ENCODE data around the gene PLCB4.

PLCB4 gene

DNA sequence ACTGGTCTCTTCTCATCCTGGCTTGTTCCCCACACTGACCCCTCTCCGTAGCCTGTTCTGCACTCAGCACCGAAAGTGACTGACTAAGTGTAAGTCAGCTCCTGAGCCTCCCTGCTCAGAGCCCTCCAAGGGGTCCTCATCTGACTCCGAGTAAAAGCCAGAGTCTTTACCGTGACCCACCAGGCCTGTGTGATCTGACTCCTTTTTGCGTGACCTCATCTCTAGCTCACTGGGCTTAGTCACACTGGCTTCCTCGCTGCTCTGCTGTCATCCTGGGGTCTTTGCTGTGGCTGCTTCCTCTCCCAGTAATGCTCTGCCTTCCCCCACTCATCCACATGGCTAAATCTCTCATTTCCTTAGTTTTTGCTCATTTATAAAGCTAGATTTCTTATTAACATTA lies 116.6 kb downstream of the PLCB4 start:
- DNase-seq = peak; percentile 64

DNA sequence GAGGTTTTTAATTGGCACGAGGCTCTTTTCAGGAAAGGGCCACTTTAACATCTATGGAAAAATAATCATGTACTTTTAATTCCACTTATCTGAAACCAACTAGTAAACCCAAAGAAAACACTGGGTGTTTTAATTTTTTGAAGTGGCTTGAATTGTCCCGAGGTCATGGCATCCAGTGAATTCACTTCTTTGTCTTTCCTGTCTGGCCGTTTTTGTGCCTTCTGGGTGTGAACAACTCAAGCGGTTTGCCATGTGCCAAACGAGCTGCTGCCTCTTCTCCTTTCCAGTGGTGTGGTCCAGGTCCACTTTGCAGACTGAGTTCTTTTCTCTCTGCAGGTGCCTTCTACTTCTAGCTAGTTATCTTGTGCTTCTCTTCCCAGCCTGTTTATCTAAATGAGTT lies 117.5 kb downstream of the PLCB4 start:
- DNase-seq = no peak

DNA sequence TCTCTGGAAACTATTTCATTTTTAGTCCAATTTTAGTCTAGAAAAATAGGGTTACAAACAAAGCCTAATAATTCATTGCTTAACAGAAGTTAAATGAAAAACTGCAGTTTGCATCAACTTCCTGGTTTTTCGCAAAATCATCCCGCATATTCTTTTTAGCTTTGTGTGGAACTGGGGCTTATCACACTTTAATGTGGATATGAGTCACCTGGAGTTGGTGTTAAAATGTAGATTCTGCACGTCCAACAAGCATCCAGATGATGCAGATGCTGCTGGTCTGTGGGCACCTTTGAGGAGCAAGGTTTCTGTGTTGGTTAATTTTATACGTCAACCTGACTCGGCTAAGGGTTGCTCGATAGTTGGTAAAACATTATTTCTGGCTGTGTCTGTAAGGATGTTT lies 126.1 kb downstream of the PLCB4 start:
- DNase-seq = no peak

DNA sequence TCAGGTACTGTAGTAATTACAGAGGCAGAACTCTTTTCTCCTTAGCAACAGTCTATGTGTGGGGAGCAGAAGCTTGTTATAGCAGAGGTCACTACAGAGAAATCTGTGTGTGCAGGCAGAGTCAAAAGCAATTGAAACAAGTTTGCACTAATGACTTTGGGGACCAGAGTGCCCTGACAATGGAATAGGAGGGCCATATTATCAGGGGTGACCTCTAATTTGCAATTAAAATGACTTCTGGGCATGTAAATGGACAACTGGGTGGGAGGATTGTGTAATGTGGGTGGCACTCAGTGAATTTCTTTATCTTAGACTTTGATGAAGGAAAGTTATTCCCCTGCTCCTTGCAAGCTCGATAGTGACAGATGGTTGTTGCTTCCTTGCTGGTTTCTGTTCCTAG lies 127.2 kb downstream of the PLCB4 start:
- DNase-seq = no peak

DNA sequence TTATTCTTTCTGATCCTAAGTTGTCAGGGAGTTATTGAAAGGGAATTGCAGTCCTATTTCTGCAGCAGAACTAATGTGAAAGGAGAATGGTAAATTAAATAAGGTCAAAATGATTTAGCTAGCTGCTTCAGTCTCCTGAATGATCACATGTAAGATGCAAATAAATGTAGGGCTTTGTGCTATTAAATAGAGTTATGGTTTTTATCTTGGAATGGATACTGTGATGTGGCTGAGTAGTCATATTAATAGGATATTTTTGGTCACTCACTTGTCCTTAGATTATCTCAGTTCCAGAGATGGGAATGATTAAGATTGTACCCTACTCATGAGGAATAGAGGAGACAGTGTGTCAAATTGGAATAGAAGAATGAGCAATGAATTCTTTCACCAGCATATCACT lies 129.6 kb downstream of the PLCB4 start:
- DNase-seq = no peak

DNA sequence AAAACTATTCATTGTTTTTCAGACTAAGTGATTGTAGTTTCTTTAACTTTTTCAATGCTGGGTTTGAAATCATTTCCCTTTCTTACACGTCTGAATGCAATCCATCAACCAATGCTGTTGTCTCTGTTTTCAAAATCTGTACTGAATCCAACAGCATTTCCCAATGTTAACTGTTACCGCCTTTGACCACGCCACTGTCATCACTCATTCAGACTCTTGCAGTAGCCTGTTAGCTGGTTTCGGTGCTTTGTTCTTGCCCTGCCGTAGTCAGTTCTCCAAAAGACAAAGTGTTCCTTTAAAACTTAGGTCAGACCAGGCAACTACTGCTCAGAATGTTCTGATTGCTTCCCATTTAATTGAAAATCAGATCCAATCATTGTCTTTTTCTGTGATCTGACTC lies 131.3 kb downstream of the PLCB4 start:
- DNase-seq = peak; percentile 75

DNA sequence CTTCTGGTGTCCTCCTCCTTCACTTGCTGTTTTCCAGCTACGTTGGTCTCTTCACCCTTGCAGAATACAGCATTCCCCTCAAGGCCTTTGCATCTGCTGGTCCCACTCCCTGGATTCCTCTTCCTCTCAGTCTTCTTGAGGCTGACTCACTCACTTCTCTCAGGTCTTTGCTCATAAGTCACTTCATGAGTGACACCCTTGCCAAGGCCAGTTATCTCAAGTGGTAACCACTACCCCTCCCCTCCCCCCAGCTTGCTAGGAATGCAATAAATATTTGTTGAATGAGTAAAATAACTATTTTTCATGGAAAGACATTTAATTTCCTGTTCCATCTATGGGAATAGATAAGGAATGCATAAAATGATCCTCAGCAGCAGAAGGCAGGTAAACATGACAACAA lies 131.7 kb downstream of the PLCB4 start:
- peak; percentile 87 for DNase-seq

DNA sequence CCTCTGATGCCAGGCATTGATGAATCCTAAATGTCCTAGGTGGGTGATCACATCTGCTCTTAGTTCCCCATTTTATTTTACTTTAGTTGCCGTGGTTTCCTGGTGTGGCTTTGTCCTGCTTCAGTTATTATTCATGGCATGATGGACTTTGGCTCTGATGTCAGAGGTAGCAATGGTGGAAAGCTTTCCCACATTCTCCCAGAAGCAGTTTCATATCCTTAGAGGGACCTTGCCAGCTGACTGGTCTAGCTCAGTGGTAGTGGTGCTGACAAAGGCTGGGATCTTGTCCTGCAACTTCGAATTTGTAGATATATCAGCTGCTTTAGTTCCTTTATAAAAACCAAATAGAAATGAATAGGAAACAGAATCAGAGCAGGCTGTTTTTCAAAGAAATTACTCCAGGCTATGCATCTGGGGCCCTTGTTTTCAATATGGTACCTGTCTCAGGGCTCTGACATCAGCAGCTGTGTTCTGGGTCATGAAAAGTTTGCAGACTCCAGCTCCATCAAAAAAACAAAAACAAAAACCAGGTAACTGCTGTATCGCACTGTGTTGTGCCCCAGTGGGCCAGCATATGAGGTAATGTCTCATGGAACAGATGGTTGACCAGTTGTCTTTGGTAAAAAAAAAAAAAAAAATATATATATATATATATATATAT lies 133.7 kb downstream of the PLCB4 start:
- peak; percentile 23 for DNase-seq

DNA sequence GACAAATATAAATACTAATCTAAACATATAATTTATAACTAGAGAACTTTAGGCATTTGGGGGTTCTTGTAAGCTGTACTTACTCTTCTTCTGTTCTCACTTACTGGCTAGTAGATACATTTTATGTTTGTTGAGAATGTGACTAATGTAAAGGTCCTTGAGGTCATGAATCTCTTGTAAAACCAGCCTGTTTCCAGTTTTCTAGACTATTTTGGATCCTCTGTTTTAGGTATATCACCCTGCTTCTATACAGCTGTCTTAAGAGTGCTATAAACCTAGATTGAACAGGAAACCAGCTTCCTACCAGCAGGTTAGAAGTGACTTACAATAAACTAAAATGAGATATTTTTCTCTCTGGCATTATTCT lies 134.2 kb downstream of the PLCB4 start:
- no peak for DNase-seq

DNA sequence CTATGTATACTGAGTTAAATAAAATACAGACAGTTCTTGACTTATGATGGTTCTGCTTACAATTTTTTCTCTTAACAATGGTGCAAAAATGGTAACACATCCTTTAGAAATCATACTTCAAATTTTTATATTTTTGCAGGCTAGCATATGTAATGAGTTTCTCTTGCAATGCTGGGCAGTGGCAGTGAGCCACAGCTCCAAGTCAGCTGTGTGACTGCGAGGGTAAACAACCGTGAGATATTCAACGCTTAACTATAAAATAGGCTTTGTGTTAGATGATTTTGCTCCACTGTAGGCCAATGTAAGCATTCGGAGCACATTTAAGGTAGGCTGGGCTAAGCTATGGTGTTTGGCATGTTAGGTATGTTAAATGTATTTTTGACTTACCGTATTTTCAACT lies 136.1 kb downstream of the PLCB4 start:
- DNase-seq = no peak

DNA sequence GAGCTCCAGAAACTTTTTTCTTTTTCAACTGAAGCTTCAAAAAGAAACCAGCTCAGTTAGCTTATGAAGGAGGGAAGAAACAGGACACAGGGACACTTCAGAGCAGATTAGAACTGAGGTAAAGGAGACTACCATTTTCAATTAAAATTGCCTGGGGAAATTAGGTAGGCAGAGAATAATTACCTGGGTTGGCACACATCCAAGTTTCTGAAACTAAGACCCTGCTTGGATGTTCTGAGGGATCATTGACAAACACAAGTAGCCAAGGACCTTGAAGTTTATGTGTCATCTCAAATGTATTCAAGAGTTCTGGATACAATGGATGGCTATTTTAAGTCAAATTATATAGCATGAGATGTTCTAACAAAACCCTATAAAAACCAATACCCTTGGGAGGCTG lies 137.6 kb downstream of the PLCB4 start:
- no peak for DNase-seq

DNA sequence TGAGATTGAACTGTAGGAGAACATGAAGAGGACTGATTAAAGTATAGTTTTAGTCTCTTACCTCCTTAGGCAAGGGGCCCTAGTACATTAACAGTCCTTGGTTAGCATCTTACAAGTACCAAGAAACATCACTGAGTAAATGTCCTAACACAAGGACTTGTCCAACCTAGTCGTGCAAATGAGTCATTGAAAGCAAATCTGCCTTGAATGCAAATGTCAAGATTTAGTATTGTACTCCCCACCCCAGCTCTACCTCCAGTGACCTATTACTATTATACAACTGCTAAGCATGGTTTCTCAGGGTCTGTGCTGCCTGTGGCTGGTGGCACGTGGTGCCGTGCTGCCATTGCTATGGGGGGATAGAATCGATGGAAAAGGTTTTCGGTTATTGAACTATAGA lies 138.4 kb downstream of the PLCB4 start:
- DNase-seq = no peak

DNA sequence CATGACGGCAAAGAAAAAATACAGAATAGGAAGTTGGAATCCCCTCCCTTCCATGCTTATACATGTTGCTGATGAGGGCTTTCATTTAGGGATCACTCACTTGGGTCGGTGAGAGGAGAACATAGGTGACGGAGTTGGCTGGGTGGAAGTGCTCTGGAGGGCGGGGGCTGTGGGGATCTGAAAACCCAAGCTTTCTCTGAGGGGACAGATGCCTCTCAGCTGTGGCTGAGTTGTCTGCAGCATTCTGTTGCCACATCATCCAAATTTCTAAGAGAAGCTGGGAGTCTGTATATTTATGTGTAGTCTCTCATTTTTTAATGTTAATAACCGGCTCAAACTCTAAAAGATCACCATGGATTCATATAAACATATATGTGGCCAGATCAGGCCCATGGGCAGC lies 141.5 kb downstream of the PLCB4 start:
- no peak for DNase-seq

DNA sequence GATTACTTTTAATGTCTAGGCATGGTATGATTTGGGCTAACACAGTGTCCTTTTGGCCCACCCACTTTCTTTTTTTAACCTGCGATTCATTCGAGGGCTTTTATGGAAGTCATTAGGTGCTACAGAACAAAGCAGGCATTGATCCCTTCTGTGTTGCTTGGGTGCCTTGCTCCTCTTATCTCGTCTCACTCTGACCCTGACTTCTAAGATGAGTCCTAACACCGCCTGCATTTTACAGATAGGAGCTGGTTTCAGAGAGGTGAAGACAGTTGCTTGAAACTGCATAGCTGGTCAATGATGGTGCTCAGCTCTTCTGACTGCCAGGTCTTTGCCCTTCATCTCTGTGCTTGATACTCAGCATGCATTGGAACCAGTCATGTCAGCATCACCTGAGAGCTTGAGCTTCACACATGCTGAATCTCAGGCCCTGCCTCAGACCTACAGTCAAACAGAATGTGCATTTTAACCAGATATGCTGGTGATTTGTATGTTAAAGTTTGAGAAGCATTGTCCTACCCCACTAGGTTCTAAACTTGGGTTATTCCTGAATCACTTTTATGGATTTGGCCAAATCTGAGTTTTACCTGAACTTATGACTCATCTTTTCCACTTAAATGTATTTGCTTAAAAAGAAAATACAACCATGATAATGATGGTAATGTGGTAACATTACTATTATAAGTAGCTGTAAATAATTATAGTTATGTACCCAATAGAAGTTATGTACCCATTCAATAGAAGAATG lies 142.3 kb downstream of the PLCB4 start:
- no peak for DNase-seq

DNA sequence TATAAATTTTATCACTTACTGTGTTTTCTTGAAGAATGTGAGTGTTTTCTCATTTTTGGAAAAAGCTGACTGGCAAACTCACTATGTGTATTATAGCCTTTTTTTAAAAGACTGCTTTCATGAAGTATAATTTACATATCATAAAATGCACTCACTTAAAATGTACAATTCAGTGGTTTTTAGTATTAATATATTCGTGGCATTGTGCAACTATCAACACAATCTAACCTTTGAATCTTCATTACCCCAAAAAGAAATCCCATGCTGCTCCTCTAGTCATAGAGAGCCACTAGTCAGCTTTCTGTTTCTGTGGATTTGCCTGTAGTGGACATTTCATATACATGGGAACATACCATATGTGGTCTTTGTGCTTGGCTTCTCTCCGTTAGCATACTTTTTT lies 143.8 kb downstream of the PLCB4 start:
- DNase-seq = no peak

DNA sequence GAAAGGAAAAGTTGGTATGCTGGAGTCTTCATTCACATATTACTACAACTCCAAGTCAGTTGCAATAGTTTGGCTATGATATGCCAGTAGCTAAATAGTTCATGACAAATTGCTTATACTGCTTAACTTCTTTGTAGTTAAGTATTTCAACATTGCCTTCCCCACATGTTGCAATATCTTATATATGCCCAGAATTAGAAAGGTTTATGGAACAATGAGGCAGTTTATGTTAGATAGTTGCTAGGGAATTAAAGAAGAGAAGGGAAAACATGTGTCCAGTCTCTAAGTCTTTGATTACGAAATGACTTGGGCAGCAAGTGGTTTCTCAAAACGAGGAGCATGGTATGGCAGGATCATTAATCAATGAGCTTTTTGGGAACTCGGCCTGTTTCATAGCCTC lies 145.8 kb downstream of the PLCB4 start:
- DNase-seq = peak; percentile 91

DNA sequence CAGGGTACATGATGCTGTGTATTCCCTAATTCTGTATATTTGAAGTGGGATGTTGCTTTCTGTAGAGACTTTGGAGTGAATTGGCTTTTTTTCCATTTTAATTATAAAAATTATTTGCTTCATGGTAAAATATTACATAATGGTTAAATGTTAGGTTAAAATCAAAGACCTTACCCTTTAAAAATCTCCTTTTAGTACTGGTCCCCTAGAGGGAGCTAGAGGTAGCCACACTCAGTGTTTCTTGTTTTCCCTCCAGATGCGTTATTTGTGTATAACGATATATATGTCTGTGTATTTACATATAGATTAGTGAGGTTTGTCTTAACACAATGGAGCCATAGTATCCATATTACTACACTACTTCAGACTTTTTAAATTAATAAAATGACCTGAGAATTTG lies 146.7 kb downstream of the PLCB4 start:
- DNase-seq = no peak

DNA sequence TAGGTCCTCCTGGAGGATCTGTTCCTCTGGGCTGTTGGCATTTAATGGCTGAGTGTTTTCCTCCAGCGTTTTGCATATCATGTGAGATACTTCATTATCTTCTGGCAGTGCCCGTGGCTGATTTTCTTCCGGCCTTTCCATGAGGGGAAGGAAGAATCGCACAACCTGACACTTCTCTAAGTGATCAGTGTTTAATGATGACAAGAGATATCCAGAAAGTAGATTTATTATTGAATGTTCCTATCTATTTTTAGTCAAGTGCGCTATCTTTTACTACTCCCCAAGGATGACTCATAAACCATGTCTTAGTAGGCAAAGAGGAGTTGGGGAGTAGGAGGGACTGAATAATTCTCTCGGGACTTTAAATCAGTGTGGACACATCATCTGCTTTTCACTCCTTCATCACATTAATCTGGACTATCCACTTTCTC lies 149.7 kb downstream of the PLCB4 start:
- DNase-seq = peak; percentile 87

DNA sequence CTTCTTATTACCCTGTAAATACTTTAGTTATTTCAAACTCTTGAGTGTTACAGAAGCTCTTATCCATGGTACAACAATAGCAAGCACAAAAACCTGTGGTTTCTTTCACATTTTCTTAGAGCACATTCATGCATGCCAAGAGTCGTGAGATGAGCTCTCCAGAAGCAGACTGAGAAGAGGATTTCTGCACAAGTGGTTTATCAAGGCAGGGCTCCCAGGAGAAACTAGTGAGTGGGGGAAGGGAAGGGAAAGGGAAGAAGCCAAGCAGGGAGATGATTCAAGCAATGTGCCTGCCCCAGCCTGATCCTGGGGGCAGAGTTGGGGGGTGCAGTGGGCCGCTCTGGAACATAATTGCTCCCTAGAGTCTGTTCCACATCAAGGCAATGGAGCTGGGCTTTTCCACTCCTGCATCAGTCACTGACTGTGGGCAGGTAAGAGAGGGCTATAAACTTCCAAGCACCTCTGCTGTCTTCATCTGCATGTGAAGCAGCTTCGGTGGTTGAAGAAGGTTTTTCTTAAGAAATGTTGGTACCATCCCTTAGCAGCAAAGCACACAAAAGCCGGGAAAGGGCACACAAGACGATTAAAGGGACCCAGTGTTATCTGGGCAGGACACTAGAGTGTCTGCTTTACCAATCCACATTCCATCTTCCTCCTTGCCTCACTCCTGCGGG lies 152.1 kb downstream of the PLCB4 start:
- peak; percentile 97 for DNase-seq

DNA sequence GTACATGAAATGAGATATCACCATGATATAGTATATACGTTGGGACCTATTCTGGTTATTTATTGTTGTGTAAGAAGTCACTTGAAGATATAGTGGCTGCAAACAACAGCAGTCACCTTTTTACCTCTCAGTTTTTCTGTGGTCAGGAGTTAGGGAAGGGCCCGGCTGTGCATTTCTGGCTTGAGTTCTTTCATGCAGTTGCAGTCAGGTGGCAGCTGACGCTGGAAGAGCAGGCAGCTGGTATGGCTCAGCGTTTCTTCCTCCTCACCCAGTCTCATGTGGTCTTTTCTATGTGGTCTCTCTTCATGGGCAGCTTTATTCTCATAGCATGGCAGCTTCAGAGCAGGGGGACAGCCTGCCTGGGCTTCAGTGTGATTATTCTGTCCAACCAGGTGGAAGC lies 154.4 kb downstream of the PLCB4 start:
- no peak for DNase-seq

DNA sequence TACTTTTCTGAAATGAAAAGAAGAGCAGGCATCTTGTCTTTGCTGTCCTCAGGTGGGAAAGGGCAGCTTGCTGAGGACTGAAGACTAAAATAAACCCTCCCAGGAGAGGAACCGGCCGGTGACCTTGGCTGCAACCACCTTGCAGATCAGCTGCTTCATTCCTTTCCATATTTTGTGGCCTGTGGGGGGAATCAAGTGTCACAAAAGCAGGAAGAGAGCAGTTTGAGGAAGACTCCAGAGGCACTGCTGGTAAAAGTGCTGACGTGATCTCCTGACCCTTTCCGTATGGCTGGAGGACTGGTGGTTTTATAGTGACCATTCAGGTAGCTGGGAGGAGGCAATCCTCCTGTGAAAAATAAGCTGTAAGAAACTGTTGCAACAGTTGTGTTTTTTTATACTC lies 157.0 kb downstream of the PLCB4 start:
- peak; percentile 28 for DNase-seq

DNA sequence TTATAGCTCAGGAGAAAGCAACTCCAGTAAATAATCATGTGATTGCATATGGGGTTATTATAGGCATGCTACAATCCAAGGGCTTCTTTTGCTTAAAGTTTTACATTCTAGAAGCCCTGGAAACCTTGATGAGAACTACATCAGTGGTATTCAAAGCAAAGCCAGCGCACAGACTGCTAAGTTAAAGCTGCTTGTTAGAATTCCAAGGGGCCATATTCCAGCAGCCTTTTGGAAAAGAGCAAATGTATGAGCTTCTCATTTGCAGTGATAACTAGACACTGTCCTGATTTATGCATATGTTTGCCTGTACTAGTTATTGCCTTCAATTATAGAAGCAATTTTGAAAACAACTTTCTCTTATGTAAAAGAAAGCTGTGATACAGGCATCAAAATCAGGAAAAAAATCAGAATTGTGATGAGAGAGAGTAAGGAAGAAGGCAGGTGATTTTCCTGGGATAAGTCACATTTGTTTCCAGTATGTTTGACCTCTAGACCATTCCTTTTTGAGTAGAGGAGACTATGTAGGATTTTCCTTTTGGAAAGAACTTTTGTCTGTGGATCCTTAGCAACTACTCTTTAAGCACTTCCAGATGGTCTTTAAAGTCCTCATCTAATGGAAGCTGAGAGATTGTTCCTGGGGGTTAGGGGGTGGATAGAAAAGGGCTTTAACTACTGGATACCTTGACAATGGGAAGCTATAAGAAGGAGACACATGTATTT lies 159.2 kb downstream of the PLCB4 start:
- DNase-seq = no peak

DNA sequence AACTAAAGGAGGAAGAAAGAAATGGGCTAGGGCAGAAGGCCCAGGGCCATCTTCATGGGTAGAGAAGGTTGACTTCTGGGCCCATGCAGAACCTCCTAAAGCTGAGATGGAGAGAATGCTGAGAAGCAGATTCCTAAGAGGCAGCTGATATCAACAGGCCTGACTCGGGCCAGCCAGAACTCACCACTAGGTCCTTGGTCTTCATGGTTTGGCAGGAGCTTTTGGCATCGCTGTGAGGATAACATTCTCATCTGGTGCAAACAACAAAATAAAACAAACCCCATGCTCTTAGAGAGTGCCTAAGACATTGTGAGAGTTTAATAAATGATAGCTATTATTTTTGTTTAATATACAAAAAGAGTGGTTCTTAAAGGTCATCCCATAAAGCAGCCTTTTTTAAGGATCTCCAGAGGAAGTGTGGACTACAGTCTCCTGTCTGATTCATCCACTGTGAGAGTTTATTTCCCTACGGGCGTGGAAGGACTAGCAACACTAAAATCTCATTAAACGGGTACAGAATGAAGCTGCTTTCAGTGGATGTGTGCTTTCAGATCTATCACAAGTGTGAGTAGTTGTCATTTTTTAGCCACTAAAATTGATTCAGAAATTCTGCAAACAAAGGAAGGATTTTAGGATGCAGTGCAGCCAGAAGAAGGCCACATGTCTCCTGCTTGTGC lies 160.0 kb downstream of the PLCB4 start:
- no peak for DNase-seq
